ENCODE data around the gene RASAL2.

RASAL2 gene

GRCh38 chr1:178528953-178529335 lies 435.0 kb downstream of the RASAL2 start:
- DNase-seq, result no peak

GRCh38 chr1:178529364-178530036 lies 435.6 kb downstream of the RASAL2 start:
- no peak for DNase-seq

- no peak for DNase-seq
These were observed 436.1 kb downstream of the RASAL2 start for GRCh38 chr1:178530037-178530402.

GRCh38 chr1:178530502-178530901 lies 436.6 kb downstream of the RASAL2 start:
- no peak for DNase-seq

- DNase-seq, result no peak
These were observed 438.0 kb downstream of the RASAL2 start for GRCh38 chr1:178531887-178532286.

GRCh38 chr1:178532392-178532791 lies 438.5 kb downstream of the RASAL2 start:
- DNase-seq, result peak; percentile 87

GRCh38 chr1:178533121-178533946 lies 439.4 kb downstream of the RASAL2 start:
- peak; percentile 28 for DNase-seq
